GM19239 (cell line): Measurements from ENCODE around the gene HMG20B.
"Not testable (repeated sequence)": the region's sequence is repeated elsewhere in the genome, so short reads cannot be mapped to it uniquely, and the experiment has no call there.

Source experiments
- DNase-seq: peaks from one replicate; pipeline ENCODE4 v3.0.0; 2011; ENCODE audit warnings: low spot score; ENCODE audit not compliant: insufficient read length
- FAIRE-seq: peaks from 2 replicates; lab custom pipeline; 2011; peaks lifted over from hg19 to GRCh38; lab: Jason Lieb, UNC

HMG20B gene

GRCh38 chr19:3577723-3578344, 5.1 kb downstream of the HMG20B start:
- DNase-seq (no peak), FAIRE-seq (no peak)

GRCh38 chr19:3578390-3578789, 5.6 kb downstream of the HMG20B start:
- DNase-seq: no peak
- no peak for FAIRE-seq

- FAIRE-seq (no peak), DNase-seq (no peak)
Measured at GRCh38 chr19:3580156-3580934, 7.6 kb downstream of the HMG20B start.

GRCh38 chr19:3581792-3582191, 9.0 kb downstream of the HMG20B start:
- not testable (repeated sequence) for FAIRE-seq, DNase-seq

- not testable (repeated sequence) for FAIRE-seq, DNase-seq
Measured at GRCh38 chr19:3584036-3584802, 11.5 kb downstream of the HMG20B start.

GRCh38 chr19:3585301-3586126, 12.8 kb downstream of the HMG20B start, which contains the start of gene GIPC3:
GIPC3 (plus strand) TSS chr19:3585478; CDS start chr19:3585598, 120 bp downstream.
- no peak for DNase-seq
- no peak for FAIRE-seq

- FAIRE-seq: no peak
- no peak for DNase-seq
Measured at GRCh38 chr19:3586127-3586626, 13.4 kb downstream of the HMG20B start.

GRCh38 chr19:3586707-3587346, 14.1 kb downstream of the HMG20B start:
- DNase-seq: no peak
- FAIRE-seq: no peak

GRCh38 chr19:3589439-3589838, 16.7 kb downstream of the HMG20B start:
- no peak for FAIRE-seq
- DNase-seq: no peak

GRCh38 chr19:3589949-3590348, 17.2 kb downstream of the HMG20B start:
- no peak for DNase-seq

GRCh38 chr19:3590991-3591659, 18.4 kb downstream of the HMG20B start:
- FAIRE-seq: no peak
- no peak for DNase-seq

More at GRCh38 chr19:3589949-3590348, 17.2 kb downstream of the HMG20B start:
- no peak for FAIRE-seq

- DNase-seq (no peak), FAIRE-seq (no peak)
Measured at GRCh38 chr19:3591876-3592613, 19.3 kb downstream of the HMG20B start.

- no peak for FAIRE-seq
- no peak for DNase-seq
Measured at GRCh38 chr19:3593156-3593555, 20.4 kb downstream of the HMG20B start.

- DNase-seq: no peak
- FAIRE-seq: no peak
Measured at GRCh38 chr19:3595521-3596061, 22.8 kb downstream of the HMG20B start.

GRCh38 chr19:3599776-3600187, 27.0 kb downstream of the HMG20B start:
- FAIRE-seq (no peak), DNase-seq (no peak)

- no peak for FAIRE-seq
- no peak for DNase-seq
Measured at GRCh38 chr19:3601021-3601420, 28.3 kb downstream of the HMG20B start.

GRCh38 chr19:3603121-3603811, 30.5 kb downstream of the HMG20B start:
- DNase-seq (no peak), FAIRE-seq (no peak)
